Posterior vena cava (tissue), 2 donors: ENCODE measurements around the gene ARHGAP6. TPM values are rescaled to one million over a fixed set of nuclear protein-coding genes. Genes with fewer than 3 reads are reported as not detected.
"Not testable (repeated sequence)": the region's sequence is repeated elsewhere in the genome, so short reads cannot be mapped to it uniquely, and the experiment has no call there.

Experiments used
- DNase-seq: peaks from one replicate; pipeline ENCODE4 v3.0.0-alpha.2; 2020; ENCODE audit warnings: low spot score
- intact Hi-C, 2 donors: fragments of 100-400 bp; cut with DNase I; formaldehyde crosslinking; loops; one replicate each; pipeline versions ENCODE4 v1.14.1 to v1.14.2; 2022 to 2023
- total RNA-seq, 2 donors: library from RNA; stranded (reverse); fragmentation: NEBNext Ultra II Directional; extraction: Animal tissue kit (Norgen Biotek cat#: 25700); gene quantifications; one replicate each; pipeline ENCODE4 v1.2.1, GENCODE V29; 2021
- donor health status: DM: yes; HTN: yes; CAD: no.
- donor health status: DM: yes; HTN: yes; CAD: no.

Gene ARHGAP6
- total RNA-seq, 2 donors from 2014 or later = 19.6 to 20.2 TPM

DNA sequence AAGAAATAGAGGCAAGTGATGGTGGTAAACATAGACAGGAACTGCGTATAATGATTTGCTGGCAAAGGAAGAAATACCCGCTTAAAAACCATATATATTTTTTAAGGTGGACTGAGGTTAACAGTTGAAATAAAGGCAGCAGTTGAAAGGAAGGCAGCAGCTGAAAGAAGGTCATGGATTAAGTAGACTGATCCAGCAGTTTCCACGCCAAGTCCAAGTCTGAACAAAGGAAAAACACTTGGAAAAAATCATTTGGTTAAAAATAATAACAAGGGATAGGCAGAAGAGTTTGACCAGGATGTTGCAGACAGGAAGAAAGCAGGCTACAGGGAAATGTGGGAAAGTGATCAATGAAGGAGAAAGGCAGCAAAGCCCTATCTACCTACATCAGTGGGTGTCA, 278.9 kb downstream of the ARHGAP6 start:
- no peak for DNase-seq
- intact Hi-C loops = no loop called here

- no peak for DNase-seq
- intact Hi-C loops = no loop called here
These were observed 279.7 kb downstream of the ARHGAP6 start for GRCh38 chrX:11386001-11386523.

DNA sequence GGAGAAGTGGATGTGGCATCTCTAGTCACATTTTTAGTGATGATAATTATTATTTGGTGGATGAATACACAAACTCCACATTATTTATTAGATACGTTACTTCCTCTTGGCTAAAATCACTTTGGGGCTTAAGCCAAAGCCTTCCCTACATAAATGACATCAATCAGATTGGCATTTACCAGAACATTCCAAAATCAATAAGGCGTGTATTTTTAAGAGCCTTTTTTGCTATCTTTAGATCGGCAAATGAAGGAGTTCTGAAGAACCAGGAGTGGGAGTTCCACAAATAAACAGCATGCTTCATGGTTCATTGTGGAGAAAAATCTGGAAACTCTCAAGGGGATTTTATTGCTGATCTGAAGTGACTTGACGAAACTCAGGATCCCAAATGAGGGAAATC, 282.8 kb downstream of the ARHGAP6 start:
- no peak for DNase-seq
- intact Hi-C loops = no loop called here

DNA sequence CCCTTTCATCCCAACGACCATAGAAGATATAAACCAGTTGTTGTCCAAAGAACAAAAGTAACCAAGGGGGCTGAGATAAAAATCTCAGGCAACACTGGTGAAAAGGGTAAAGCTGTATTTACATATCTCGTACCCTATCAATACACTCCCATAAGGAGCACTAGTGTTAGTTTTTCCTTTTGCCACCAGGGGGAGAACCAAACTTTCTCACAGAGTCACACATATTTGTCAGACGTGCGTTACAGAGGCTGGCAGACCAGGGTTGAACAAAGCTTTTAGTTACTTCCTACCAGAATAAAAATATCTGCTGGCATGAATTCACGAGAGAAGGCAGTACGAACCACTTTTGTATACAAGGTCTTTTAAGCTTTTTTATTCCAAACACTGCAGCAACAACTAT, 284.3 kb downstream of the ARHGAP6 start:
- no peak for DNase-seq
- intact Hi-C loops = no loop called here

DNA sequence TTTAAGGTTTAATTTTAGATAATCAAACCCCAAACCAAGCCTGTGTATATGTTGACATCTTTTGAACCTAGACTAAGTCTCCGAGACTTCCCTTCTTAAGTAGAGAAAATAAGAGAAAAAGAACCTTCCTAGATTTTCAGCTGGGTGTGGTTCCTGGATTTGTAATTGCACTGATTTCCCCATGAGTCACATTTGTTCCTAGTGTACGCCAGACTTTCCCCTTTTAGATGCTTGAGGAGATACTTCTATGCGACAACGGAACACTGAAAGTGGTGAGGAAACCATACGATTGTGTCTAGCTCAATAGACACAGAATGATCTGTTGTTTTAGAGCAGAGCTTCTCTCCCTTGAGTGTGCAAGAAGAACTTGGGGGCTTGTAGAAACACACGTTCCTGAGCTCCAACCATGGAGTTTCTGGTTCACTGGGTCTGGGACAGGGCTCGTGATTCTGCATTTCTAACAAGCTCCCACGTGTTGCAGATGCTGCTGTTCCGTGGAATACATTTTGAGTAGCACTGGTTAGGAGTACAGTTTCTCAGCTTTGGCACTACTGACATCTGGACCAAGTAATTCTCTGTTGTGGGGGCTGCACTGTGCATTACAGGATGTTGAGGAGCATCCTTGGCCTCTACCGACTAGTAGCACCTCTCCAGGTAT, 285.4 kb downstream of the ARHGAP6 start:
- intact Hi-C loops = no loop called here
- no peak for DNase-seq

- intact Hi-C loops = no loop called here
- no peak for DNase-seq
These were observed 289.6 kb downstream of the ARHGAP6 start for GRCh38 chrX:11376163-11376562.

GRCh38 chrX:11375614-11376119, 290.1 kb downstream of the ARHGAP6 start:
- DNase-seq = no peak
- intact Hi-C loops = no loop called here

DNA sequence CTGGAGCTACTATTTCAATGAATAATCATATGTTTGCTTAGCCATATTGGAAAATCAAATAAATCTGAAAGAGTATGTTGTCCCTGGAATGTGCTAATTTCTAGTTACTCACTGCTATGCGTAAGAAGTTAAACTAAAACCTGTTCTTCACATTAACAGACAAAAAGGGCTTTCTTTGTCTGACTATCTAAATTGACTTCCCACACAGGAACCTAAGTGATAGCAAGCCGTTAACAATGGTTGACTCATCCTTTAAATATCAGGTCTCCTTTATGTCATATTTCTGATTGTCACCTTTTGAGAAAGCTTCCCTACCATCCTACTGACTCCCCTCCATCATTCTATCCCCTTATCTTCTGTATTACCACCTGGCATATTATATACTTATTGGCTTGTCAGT, 291.1 kb downstream of the ARHGAP6 start:
- intact Hi-C loops = no loop called here
- no peak for DNase-seq

- intact Hi-C loops = no loop called here
- DNase-seq = no peak
These were observed 294.6 kb downstream of the ARHGAP6 start for GRCh38 chrX:11371106-11371505.

DNA sequence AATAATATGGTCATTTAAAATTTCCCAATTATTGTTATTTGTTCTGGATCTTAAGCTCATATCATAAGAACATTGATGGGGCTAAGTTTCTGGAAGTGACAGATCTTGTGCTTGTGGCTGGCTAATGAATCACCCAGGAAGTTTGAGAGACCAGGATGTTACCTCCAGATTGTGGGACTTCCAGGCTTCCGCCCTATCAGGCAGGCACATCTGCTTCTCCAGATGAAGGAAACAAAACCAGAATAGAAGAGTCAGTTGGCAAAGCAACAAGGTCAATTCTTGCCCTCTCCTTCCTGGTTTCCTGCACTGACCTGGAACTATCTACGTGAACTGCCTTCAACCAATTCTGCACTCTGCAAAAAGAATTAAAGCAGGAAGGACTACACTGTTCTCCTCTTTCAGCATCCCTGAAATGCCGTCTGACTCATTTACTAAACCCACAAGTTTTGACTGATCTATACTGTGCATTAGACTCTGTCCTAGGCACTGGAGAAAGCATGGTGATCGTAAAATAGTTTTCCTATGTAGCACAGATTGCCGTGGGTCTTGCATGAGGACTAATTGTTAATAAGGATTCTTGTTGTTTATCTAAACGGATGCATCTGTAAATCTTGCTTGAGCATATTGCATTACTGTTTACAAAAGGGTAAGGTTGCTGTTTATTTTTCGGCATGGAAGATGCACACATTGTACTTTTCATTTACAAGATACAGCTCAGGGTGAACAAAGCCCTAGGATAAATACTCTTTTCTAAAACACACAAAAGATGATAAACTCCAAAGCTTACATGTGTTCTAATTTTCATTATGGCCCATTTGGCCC, 297.9 kb downstream of the ARHGAP6 start:
- no peak for DNase-seq
- intact Hi-C loops = no loop called here

GRCh38 chrX:11366998-11367595, 298.6 kb downstream of the ARHGAP6 start:
- intact Hi-C loops = no loop called here
- DNase-seq = no peak

DNA sequence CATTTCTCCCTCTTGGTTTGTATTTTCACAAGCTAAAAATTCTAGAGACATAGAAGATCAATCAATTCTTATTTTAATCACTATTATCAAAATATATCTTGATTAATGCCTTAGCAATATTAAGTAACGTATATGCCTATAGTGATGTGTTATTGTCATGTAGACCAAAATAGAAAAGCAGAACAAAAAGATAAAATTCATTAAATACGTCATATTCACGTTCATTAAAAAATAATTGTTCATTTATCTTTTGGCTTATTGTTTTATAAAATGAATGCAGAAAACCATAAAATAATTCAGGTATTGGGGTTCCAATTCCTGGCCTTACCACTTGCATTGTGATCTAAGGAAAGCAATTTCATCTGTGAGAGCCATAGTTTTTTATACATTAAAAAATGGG, 300.3 kb downstream of the ARHGAP6 start:
- no peak for DNase-seq
- intact Hi-C loops = no loop called here

GRCh38 chrX:11364835-11365234, 300.9 kb downstream of the ARHGAP6 start:
- no peak for DNase-seq

GRCh38 chrX:11363825-11364224, 301.9 kb downstream of the ARHGAP6 start:
- intact Hi-C loops = not testable (repeated sequence)

More at GRCh38 chrX:11364835-11365234, 300.9 kb downstream of the ARHGAP6 start:
- intact Hi-C loops = no loop called here

DNA sequence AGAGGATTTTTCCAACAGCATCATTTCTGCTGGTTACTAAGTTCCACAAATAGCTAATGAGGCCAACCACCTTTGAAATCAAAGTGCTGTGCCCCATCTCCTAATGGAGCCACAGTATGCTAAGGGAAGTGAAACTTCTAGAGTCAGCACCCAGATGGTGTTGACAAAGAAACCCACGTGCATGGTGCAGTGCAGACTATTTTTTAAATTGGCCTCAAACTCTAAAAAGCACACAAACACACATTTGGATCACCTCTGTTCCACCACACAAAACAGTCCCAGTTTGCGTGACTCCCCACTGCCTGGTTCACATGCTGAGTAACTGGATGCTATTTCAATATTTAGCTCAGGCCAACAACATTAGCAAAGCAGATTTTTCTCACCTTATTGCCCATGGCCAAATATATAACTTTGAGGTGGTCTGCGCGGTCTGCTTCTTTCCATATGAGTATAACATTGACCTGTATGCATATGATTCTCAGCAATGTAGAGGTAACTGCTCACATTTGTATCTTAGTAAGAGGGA, 302.6 kb downstream of the ARHGAP6 start:
- intact Hi-C loops = no loop called here
- no peak for DNase-seq

More at GRCh38 chrX:11363825-11364224, 301.9 kb downstream of the ARHGAP6 start:
- DNase-seq = not testable (repeated sequence)

- DNase-seq, intact Hi-C loops: not testable (repeated sequence)
These were observed 304.1 kb downstream of the ARHGAP6 start for GRCh38 chrX:11361666-11362065.

GRCh38 chrX:11355944-11356343, 309.8 kb downstream of the ARHGAP6 start:
- intact Hi-C loops, DNase-seq: not testable (repeated sequence)

GRCh38 chrX:11355259-11355909, 310.3 kb downstream of the ARHGAP6 start:
- intact Hi-C loops = no loop called here

DNA sequence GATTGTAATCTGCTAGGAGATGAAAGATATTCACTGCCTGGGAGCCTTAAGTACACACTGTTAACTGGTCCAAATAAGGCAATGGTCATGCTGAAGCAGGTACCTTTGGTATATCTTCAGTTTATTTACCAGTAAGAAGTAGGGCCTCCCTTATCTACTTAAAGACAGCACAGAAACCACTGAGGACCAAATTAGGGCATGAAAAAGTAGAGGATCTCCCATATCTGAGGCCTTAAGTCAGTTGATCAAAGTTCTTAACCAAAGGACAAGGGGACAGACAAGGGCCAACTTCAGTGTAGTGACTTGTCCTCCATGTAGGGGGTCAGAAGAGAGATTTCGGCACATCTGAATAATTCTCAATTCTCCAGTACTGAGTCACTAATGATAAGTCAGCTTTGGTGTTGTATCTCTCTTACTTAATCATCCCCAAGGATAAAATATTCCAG, 313.4 kb downstream of the ARHGAP6 start:
- intact Hi-C loops = no loop called here
- DNase-seq = no peak

More at GRCh38 chrX:11355259-11355909, 310.3 kb downstream of the ARHGAP6 start:
- no peak for DNase-seq
